ENCODE data around the gene THADA. TPM values are rescaled to one million over a fixed set of nuclear protein-coding genes. Genes with fewer than 3 reads are reported as not detected.
A peak's percentile ranks its signal among the peaks of the same experiment; 100 is the strongest.

THADA gene
- total RNA-seq, 1 donor = 33.2 TPM

DNA sequence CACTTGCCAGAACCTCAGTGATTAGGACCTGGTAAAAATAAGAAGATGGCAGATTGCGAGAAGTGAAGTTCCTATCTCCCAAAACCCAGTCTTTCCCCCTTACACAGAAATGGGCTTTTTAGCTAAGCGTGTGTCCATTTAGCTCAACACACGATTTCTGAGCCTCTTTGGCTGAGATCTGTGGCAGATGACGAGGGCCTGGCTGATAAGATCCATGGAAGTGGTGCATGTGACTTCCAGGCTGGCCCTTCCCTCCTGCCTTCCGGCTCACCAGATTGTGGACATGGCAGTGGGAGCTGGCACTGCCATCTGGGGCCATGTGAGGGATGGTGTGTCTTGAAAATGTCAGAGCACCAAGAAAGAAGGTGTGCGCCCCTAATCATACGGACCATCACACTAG is 328.5 kb downstream of the THADA start:
- no peak overlapping the region for H3K4me3 ChIP-seq (ENCODE audit: low read depth, low read length)
- DNase-seq (ENCODE audit: low read depth) = no peak
- TF ChIP-seq, protein P1, sequence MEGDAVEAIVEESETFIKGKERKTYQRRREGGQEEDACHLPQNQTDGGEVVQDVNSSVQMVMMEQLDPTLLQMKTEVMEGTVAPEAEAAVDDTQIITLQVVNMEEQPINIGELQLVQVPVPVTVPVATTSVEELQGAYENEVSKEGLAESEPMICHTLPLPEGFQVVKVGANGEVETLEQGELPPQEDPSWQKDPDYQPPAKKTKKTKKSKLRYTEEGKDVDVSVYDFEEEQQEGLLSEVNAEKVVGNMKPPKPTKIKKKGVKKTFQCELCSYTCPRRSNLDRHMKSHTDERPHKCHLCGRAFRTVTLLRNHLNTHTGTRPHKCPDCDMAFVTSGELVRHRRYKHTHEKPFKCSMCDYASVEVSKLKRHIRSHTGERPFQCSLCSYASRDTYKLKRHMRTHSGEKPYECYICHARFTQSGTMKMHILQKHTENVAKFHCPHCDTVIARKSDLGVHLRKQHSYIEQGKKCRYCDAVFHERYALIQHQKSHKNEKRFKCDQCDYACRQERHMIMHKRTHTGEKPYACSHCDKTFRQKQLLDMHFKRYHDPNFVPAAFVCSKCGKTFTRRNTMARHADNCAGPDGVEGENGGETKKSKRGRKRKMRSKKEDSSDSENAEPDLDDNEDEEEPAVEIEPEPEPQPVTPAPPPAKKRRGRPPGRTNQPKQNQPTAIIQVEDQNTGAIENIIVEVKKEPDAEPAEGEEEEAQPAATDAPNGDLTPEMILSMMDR (IDR thresholded peaks at IDR 0.05; ENCODE audit: insufficient read depth, low read depth, low read length) = no peak

DNA sequence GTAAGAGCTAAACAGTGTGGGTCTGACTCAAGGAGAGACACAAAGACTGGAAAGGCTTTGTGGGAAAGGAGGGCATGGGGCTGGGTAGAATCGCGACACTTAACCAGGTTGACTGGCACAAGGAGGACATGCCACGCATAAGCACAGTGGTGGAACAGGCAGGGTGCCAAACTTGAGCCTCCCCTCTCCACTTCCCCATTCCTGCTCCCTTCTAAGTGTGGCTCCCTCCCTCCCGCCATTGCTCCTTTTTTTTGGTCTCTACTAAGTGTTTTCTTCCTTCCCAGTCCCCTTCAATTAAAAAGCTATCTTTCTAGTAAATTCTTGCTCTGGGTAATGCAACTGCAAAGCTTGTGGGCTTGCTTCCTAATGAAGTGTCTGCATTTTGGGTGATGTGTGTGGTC is 329.1 kb downstream of the THADA start:
- TF ChIP-seq, protein P1 (IDR thresholded peaks at IDR 0.05; ENCODE audit: insufficient read depth, low read depth, low read length) = no peak
- no peak for DNase-seq (ENCODE audit: low read depth)
- no peak overlapping the region for H3K4me3 ChIP-seq (ENCODE audit: low read depth, low read length)

DNA sequence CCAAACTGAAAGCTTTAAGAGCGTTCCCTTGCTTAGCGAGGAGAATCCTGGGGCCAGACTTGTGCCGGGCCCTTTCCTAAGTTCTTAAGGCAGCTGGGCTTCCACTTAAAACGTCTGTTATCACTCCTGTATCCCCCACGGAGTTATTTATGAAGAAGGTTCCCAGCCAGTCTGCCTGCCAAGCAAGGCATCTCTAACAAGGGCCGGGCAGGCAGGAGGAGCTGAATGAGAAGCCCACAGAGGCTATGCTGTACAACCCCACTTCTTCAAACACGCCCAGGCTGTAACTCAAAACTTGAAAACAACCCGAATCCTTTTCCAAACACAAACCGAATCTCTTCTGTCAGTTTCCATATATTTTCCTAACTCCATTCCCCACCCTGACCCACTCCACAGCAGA is 330.4 kb downstream of the THADA start:
- DNase-seq (ENCODE audit: low read depth) = peak; percentile 94
- no peak overlapping the region for H3K4me3 ChIP-seq (ENCODE audit: low read depth, low read length)
- TF ChIP-seq, protein P1 (IDR thresholded peaks at IDR 0.05; ENCODE audit: insufficient read depth, low read depth, low read length) = no peak

DNA sequence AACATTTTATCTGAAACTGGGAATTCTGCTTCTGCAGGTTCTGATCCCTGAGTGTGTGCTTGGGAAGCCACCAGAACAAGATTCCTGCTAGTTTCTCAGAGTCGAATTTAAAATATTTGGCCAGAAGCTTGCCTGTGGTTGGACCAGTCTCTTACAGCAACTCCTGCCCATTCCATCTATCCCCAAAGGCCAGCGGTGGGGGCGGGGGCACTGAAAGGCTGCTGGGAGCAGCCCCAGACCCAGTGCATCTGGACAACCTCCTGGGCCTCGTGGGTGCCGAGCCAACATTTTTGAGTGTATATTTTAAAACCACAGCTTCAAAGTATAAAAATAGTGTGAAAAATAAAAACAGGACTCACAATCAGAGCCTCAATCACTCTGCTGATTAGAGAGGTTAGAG is 330.8 kb downstream of the THADA start:
- no peak overlapping the region for H3K4me3 ChIP-seq (ENCODE audit: low read depth, low read length)
- TF ChIP-seq, protein P1 (IDR thresholded peaks at IDR 0.05; ENCODE audit: insufficient read depth, low read depth, low read length) = no peak
- DNase-seq (ENCODE audit: low read depth) = peak; percentile 89

GRCh38 chr2:43262951-43263350 is 332.9 kb downstream of the THADA start:
- TF ChIP-seq, protein P1 (IDR thresholded peaks at IDR 0.05; ENCODE audit: insufficient read depth, low read depth, low read length) = no peak
- DNase-seq (ENCODE audit: low read depth) = no peak
- H3K4me3 ChIP-seq (ENCODE audit: low read depth, low read length) = no peak overlapping the region

GRCh38 chr2:43262239-43262638 is 333.6 kb downstream of the THADA start:
- TF ChIP-seq, protein P1 (IDR thresholded peaks at IDR 0.05; ENCODE audit: insufficient read depth, low read depth, low read length) = no peak
- H3K4me3 ChIP-seq (ENCODE audit: low read depth, low read length) = no peak overlapping the region
- no peak for DNase-seq (ENCODE audit: low read depth)

DNA sequence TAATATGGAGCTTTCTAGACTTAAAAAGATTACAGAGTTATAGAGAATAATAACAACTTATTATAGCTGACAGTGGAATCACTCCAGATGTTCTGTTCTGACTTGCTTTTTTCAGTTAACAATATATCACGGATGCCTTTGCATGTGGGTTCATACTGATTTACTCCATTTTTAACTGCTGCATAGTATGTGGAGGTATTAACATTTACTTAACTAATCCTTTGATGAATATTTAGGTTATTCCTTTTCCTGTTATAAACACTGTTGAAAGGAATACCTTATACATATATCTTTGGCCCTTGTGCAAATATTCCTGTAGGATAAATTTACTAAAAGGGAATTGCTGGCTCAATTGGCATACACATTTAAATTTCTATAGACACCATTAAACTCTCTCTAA is 336.3 kb downstream of the THADA start:
- DNase-seq (ENCODE audit: low read depth) = no peak
- TF ChIP-seq, protein P1 (IDR thresholded peaks at IDR 0.05; ENCODE audit: insufficient read depth, low read depth, low read length) = no peak
- H3K4me3 ChIP-seq (ENCODE audit: low read depth, low read length) = no peak overlapping the region

All from fibroblast of villous mesenchyme (primary cell).